GM19395 (cell line): Measurements from ENCODE around the gene SORCS2.

Source experiments
- ATAC-seq: cut with Tn5 transposase; IDR thresholded peaks from one replicate; pipeline ENCODE4 v1.9.1; 2021; ENCODE audit warnings: mild to moderate bottlenecking, moderate library complexity; ENCODE audit not compliant: unreplicated experiment

Gene SORCS2

GRCh38 chr4:7461230-7461629 lies 268.9 kb downstream of the SORCS2 start:
- ATAC-seq = no peak

- ATAC-seq = no peak
Measured at GRCh38 chr4:7462509-7462971, 270.2 kb downstream of the SORCS2 start.

GRCh38 chr4:7463566-7464258 lies 271.4 kb downstream of the SORCS2 start:
- no peak for ATAC-seq

DNA sequence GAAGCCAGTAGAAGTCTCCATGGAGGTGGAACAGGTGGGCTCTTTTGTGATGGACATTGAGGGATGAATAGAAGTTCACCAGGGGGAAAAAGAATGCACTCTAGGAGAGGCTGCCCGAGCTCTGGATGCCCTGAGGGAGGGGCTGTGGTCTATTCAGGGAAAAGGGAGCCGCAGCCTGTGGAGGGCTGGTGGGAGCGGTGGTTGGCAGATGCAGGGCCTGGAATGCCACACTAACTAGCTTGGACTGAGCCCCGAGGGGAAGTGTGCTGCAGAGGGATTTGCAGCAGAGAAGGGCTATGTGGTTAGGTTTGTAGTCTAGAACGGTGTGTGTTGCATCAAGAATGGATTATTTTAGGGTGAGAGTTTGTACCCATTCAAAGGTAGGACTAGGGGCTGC lies 271.9 kb downstream of the SORCS2 start:
- ATAC-seq = no peak

GRCh38 chr4:7465017-7465416 lies 272.7 kb downstream of the SORCS2 start:
- no peak for ATAC-seq

DNA sequence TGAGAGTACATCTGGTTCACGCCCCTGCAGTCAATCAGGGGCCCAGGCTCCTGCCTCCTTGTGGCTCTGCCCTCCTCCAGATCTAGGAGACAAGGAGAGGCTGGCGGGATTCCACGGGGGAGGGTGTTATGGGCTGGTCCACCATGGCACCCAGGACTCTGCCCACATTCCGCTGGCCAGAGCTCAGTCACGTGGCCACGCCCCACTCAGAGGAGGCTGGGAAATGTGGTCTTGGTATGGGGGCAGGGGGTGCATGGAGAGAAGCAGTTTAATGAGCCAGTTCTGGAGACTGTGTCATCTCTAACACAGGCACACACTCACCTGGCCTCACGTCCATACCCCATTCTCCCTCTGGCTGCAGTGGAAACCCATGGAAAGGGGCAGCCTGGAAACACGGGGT lies 273.9 kb downstream of the SORCS2 start:
- no peak for ATAC-seq

- ATAC-seq = no peak
Measured at GRCh38 chr4:7466904-7467303, 274.6 kb downstream of the SORCS2 start.

GRCh38 chr4:7467471-7467870 lies 275.1 kb downstream of the SORCS2 start:
- ATAC-seq = no peak

DNA sequence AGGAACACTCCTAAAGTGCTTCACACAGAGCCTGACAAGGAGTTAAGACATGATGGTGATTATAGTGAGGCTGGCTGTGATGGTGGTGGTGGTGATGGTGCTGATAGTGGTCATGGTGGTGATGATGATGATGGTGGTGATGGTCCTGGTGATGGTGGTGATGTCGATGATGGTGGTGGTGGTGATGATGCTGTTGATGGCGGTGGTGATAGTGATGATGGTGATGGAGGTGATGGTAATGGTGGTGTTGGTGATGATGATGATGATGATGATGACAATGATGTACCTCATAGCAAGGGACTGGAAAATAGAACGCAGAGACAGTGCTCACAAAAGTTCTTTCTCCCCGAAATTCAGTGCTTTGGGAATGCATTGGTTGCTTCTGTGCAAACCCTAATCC lies 276.7 kb downstream of the SORCS2 start:
- ATAC-seq = no peak

DNA sequence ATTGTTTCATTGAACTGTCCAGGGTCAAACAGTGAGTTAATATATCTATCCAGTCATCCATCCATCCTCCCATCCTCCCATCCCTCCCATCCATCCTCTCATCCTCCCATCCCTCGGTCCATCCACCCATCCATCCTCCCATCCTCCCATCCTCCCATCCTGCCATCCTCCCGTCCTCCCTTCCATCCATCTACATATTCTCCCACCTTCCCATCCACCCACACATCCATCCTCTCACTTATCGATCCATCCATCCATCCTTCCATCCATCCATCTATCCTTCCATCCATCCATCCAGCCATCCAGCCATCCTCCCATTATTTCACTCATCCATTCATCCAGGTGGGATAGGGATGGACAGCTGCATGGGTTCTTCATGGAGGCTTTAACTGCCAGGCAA lies 277.8 kb downstream of the SORCS2 start:
- no peak for ATAC-seq

DNA sequence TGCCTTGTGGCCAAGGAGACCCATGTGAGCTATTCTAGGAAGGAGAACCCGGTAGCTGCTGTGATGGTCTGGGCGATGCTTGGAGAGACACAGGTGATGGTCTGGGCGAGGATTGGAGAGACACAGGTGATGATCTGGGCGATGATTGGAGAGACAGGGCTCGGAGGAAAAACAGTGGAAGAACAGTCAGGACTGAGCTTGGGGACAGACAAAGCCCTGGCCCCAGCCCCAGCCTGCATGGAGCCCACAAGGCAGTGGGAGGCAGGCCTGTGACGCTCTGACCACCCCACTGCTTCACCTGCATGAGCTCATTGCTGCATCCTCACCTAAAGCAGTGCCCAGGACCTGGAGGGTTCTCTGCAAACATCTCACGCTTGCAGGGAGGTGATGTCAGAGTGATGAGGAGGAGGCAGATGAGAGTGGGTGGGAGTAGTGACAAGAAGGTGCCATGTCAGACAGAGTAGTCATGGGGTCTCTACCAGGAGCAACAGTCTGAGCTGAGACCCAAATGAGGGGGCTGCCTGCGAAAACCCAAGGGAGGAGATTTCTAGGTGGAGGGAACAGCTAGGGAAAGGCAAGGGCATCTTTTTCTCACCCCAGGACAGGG lies 278.3 kb downstream of the SORCS2 start:
- ATAC-seq = no peak

- ATAC-seq = no peak
Measured at GRCh38 chr4:7472442-7473013, 280.2 kb downstream of the SORCS2 start.

GRCh38 chr4:7473081-7473480 lies 280.7 kb downstream of the SORCS2 start:
- no peak for ATAC-seq

- ATAC-seq = no peak
Measured at GRCh38 chr4:7474320-7474719, 282.0 kb downstream of the SORCS2 start.

DNA sequence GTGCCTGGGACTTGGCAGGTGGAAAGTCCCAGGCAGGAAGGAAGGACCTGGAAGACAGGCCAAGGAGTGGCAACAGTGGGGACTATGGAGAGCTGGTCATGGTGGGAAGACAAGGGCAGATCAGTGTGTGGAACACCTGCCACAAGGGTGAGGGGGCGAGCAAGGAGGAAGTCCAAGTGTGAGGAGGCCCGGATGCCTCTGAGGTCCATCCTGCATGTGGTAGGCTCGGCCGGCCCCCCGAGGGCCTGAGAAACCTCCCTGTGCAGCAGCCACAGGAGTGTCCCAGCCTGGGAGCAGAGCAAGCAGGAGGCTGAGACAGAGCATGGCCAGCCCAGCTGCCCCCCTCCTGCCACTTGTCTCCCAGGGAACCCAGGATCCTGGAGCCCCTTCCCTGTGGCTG lies 282.9 kb downstream of the SORCS2 start:
- no peak for ATAC-seq

DNA sequence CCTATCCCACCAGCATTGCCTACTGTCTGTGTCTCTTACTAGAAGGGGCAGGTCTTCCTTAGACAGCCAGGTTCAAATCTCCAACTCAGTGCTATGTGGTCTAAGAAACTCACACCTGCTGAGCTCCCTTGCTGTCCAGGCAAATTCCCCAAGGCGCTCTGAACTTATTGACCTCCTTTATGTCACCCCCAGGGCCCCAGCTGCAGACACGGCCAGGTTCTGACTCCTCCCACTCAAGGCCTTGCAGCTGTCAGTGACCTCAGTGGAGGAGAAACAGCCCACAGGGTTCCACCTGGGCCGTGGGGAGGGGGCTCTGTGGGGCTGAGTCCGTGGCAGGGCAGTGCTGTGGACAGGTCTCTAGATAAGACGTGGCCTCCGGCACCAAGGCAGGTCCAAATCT lies 284.5 kb downstream of the SORCS2 start:
- ATAC-seq = no peak

GRCh38 chr4:7477695-7478094 lies 285.4 kb downstream of the SORCS2 start:
- no peak for ATAC-seq

DNA sequence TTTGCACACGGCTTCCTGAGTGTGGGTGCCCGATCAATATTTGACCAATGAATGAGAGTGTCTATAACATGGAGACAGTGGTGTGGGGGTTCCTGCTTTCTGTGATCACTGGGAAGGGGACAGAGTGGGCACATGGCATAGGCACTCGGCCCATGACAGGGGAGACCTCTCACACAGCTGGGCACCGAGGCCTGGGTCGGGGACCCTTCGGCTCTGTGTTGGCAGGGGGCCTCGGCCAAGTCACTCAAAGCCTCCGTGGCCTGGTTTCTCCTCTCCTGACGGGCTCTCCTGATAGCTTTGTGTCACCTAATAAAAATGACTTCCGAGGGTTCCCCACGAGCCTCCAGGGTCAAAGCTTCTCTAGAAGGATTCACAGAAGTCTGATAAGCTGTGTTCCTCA lies 286.3 kb downstream of the SORCS2 start:
- no peak for ATAC-seq

DNA sequence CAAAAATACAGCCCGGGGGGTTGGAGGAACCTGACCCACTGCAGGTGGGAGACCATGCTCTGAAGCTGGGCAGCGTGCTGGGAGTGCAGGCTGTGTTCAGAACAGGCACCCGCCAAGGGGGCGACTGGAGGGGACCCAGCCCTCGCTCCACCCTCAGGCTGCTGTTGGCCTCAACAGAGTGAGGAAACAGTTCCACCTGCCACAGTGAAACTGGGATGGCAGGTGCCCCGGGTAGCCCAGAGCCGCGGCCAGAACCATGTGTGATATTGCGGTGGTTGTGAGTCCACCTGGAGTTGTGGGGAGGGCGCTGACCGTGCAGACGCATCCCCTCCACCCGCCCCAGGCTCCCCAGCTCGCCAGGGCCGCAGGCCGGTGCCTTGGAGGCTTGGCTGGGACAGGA lies 288.1 kb downstream of the SORCS2 start:
- no peak for ATAC-seq

DNA sequence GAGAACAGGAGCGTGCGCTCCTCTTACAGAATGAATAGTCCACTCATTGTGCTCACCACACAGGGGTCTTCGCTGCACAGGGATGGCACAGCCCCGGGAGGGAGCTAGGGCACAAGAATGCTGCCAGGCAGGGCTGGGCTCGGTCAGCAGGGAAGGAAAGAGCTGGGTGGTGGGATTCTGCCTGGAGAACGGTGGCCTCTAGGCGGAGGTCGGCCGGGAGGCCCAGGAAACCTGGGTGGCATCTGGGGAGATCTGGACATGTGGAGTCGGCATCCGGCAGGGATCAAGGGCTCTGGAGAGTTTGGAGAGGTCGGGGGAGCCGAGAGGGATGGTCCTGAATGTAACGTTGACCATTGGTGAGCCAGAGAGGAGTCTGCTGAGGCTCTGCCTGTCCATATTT lies 288.9 kb downstream of the SORCS2 start:
- ATAC-seq = no peak

DNA sequence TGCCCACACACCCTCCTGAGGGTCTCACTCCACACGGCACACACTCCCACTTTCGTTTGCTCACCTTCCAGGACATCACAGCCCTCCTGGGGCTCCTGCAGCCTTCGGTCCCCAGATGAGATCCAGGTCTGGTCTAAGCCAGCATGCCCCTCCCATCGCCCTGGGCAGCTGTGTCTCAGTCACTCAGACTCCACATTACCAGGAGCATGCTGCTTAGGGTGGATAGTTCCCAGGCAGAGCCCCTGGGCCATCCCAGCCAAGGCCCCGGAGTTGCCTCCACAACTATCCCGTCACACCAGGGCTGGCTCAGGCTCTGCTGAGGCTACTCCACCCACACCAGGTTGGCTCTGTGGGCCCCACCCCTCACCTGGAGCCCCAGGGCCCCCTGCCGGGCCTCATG lies 292.8 kb downstream of the SORCS2 start:
- ATAC-seq = no peak

DNA sequence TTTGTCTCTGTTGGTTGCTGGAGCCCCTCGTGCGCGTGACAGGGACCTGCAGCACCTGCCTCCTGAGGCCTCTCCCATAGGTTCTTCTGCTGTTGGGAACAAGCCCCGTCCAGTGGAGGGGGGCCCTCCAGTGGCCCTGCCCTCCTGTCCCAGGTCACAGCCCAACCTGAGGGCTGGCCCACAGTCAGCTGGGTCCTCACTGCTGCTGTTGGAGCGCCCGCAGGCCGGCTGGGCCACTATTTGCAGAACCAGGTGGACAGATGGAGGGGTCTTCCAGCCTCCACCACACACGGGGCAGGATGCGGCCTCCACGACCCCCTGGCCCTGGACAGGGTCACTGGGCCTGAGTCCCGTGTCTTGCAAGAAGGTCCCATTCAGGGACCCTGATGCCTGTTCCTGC lies 293.8 kb downstream of the SORCS2 start:
- no peak for ATAC-seq

DNA sequence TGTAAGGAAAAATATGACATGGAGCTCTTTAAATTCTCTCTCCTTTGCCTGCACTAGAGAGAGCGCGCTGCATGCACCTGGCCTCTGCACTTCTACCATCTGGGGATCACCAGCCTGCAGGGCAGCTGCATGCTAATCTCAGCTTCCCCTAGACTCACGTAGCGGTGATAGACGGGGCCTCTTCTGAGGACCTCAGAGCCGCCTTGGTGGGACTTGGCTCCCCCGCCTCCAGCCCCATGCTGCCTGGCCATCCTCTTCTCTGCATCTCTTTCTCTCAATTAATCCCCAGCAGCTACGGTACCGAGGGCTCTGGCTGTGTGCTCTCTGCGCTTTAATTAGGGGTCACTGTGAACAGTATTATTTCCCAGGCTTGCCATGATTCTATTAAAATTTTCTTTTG lies 295.2 kb downstream of the SORCS2 start:
- no peak for ATAC-seq
